ENCODE results near the gene ZFAND3. TPM values are rescaled to one million over a fixed set of nuclear protein-coding genes. Genes with fewer than 3 reads are reported as not detected.

The ZFAND3 gene
- polyA plus RNA-seq, 1 donor (not counting 4 experiments of a cell fraction or from before 2014, with no cell fraction given) = 19.6 TPM

GRCh38 chr6:38024908-38025307 is 205.4 kb downstream of the ZFAND3 start:
- Histone ChIP-seq H3K9me3 (ENCODE audit: control insufficient read depth, low read depth, low read length) (no peaks in the 10 kb centered on the region), H3K4me3 (ENCODE audit: control insufficient read depth in 2 of 3, extremely low read depth in 1 of 3, insufficient read depth in 2 of 3, low read depth in 1 of 3, low read length in 3 of 3) (no peak overlapping the region), H2AFZ (ENCODE audit: control insufficient read depth, low read length) (no peak overlapping the region), H3K27ac (ENCODE audit: control insufficient read depth, insufficient read depth, low read length) (no peak overlapping the region), H4K20me1 (ENCODE audit: control insufficient read depth, extremely low read depth, insufficient read depth, low read length) (peaks cover 6% of the 10 kb centered on the region), H3K9me1 (ENCODE audit: control insufficient read depth, extremely low read depth, insufficient read depth, low read length) (no peaks in the 10 kb centered on the region), H3K27me3 (ENCODE audit: control insufficient read depth, extremely low read depth, insufficient read depth, low read length) (no peaks in the 10 kb centered on the region), H3K9ac (ENCODE audit: control insufficient read depth, extremely low read depth, insufficient read depth, low read length) (no peak overlapping the region), H3K4me2 (ENCODE audit: control insufficient read depth, extremely low read depth, insufficient read depth, low read depth, low read length) (no peak overlapping the region), H3K4me1 (ENCODE audit: control insufficient read depth, extremely low read depth, insufficient read depth, low read length) (peaks cover 3% of the 10 kb centered on the region), H3K36me3 (ENCODE audit: control insufficient read depth in 2 of 2, extremely low read depth in 1 of 2, insufficient read depth in 2 of 2, low read length in 2 of 2) (no peaks in the 10 kb centered on the region), H3K79me2 (ENCODE audit: control insufficient read depth, insufficient read depth, low read length) (peaks cover 23% of the 10 kb centered on the region)
- DNase-seq (ENCODE audit: low read depth, low spot score) = no peak
- dilution Hi-C loops (cut with MboI; ENCODE audit: extremely low pct_ligation_motif_present, low sequenced_read_pairs) = no loop called here
- TF ChIP-seq CTCF (optimal IDR thresholded peaks at IDR 0.05 in 1 of 3, IDR thresholded peaks at IDR 0.05 in 1 of 3, conservative IDR thresholded peaks at IDR 0.05 in 1 of 3; ENCODE audit: extremely low read depth in 1 of 3, insufficient read depth in 2 of 3, low read length in 3 of 3) = no peak
- TF ChIP-seq EZH2 (IDR thresholded peaks at IDR 0.05; ENCODE audit: low read length) = no peak
- FAIRE-seq = no peak

GRCh38 chr6:38025451-38025850 is 205.9 kb downstream of the ZFAND3 start:
- DNase-seq (ENCODE audit: low read depth, low spot score) = no peak
- dilution Hi-C loops (cut with MboI; ENCODE audit: extremely low pct_ligation_motif_present, low sequenced_read_pairs) = no loop called here

More at GRCh38 chr6:38025451-38025850, 205.9 kb downstream of the ZFAND3 start:
- no peak overlapping the region for H3K27ac ChIP-seq (ENCODE audit: control insufficient read depth, insufficient read depth, low read length)
- FAIRE-seq = no peak
- H3K9me1 ChIP-seq (ENCODE audit: control insufficient read depth, extremely low read depth, insufficient read depth, low read length) = no peaks in the 10 kb centered on the region
- H2AFZ ChIP-seq (ENCODE audit: control insufficient read depth, low read length) = no peak overlapping the region
- TF ChIP-seq EZH2 (IDR thresholded peaks at IDR 0.05; ENCODE audit: low read length) (no peak), CTCF (optimal IDR thresholded peaks at IDR 0.05 in 1 of 3, IDR thresholded peaks at IDR 0.05 in 1 of 3, conservative IDR thresholded peaks at IDR 0.05 in 1 of 3; ENCODE audit: extremely low read depth in 1 of 3, insufficient read depth in 2 of 3, low read length in 3 of 3) (no peak)
- H4K20me1 ChIP-seq (ENCODE audit: control insufficient read depth, extremely low read depth, insufficient read depth, low read length) = peaks cover 6% of the 10 kb centered on the region
- H3K9me3 ChIP-seq (ENCODE audit: control insufficient read depth, low read depth, low read length) = no peaks in the 10 kb centered on the region
- no peak overlapping the region for H3K4me2 ChIP-seq (ENCODE audit: control insufficient read depth, extremely low read depth, insufficient read depth, low read depth, low read length)
- H3K4me3 ChIP-seq (ENCODE audit: control insufficient read depth in 2 of 3, extremely low read depth in 1 of 3, insufficient read depth in 2 of 3, low read depth in 1 of 3, low read length in 3 of 3) = no peak overlapping the region
- no peaks in the 10 kb centered on the region for H3K36me3 ChIP-seq (ENCODE audit: control insufficient read depth in 2 of 2, extremely low read depth in 1 of 2, insufficient read depth in 2 of 2, low read length in 2 of 2)
- H3K27me3 ChIP-seq (ENCODE audit: control insufficient read depth, extremely low read depth, insufficient read depth, low read length) = no peaks in the 10 kb centered on the region
- peaks cover 24% of the 10 kb centered on the region for H3K79me2 ChIP-seq (ENCODE audit: control insufficient read depth, insufficient read depth, low read length)
- no peak overlapping the region for H3K9ac ChIP-seq (ENCODE audit: control insufficient read depth, extremely low read depth, insufficient read depth, low read length)
- peaks cover 3% of the 10 kb centered on the region for H3K4me1 ChIP-seq (ENCODE audit: control insufficient read depth, extremely low read depth, insufficient read depth, low read length)

Measured in keratinocyte (primary cell).